Loucy (cell line): ENCODE measurements around the gene KCTD13.

Source experiments
- H2AFZ ChIP-seq: fragments of 200-600 bp; sonication (generic); 2 replicates; pipeline ENCODE4 v1.6.0; 2016; ENCODE audit warnings: antibody characterized with exemption, mild to moderate bottlenecking, low read length, moderate library complexity
- H3F3A ChIP-seq: fragments of 200-600 bp; 2 replicates; pipeline ENCODE4 v1.6.0; 2016; ENCODE audit warnings: antibody characterized with exemption, low read depth, mild to moderate bottlenecking
- H3K27me3 ChIP-seq: fragments of 200-600 bp; sonication (generic); 2 replicates; pipeline ENCODE4 v1.6.1; 2014; ENCODE audit warnings: low read length, mild to moderate bottlenecking; ENCODE audit not compliant: insufficient read depth, poor library complexity, severe bottlenecking
- H3K36me3 ChIP-seq: fragments of 200-600 bp; sonication (generic); 2 replicates; pipeline ENCODE4 v1.6.1; 2016; ENCODE audit warnings: low read length; ENCODE audit not compliant: insufficient read depth
- H3K4me1 ChIP-seq: fragments of 200-600 bp; sonication (generic); 2 replicates; pipeline ENCODE4 v1.5.1; 2014; ENCODE audit warnings: low read length, mild to moderate bottlenecking; ENCODE audit not compliant: insufficient read depth, poor library complexity, severe bottlenecking
- H3K4me2 ChIP-seq: fragments of 200-600 bp; sonication (generic); 2 replicates; pipeline ENCODE4 v1.6.0; 2014; ENCODE audit warnings: antibody characterized with exemption, low read length, low read depth, mild to moderate bottlenecking; ENCODE audit not compliant: poor library complexity, severe bottlenecking
- H3K4me3 ChIP-seq: fragments of 200-600 bp; sonication (generic); 2 replicates; pipeline ENCODE4 v1.5.1; 2014; ENCODE audit warnings: low read length, mild to moderate bottlenecking, mixed read lengths; ENCODE audit not compliant: poor library complexity, severe bottlenecking
- H3K79me2 ChIP-seq: fragments of 200-600 bp; sonication (generic); 2 replicates; pipeline ENCODE4 v1.6.1; 2014; ENCODE audit warnings: low read length; ENCODE audit not compliant: insufficient read depth
- H3K9ac ChIP-seq: fragments of 200-600 bp; sonication (generic); 2 replicates; pipeline ENCODE4 v1.6.0; 2014; ENCODE audit warnings: mild to moderate bottlenecking, low read depth, low read length, moderate library complexity; ENCODE audit not compliant: poor library complexity, severe bottlenecking
- H3K9me2 ChIP-seq: fragments of 200-600 bp; sonication (generic); replicated peaks from 2 replicates; pipeline ENCODE4 v1.6.1; 2016; ENCODE audit warnings: low read depth, low read length, mixed read lengths
- H3K9me3 ChIP-seq: fragments of 200-600 bp; sonication (generic); 2 replicates; pipeline ENCODE4 v1.6.1; 2014; ENCODE audit warnings: mild to moderate bottlenecking, antibody characterized with exemption, low read length, low read depth; ENCODE audit not compliant: insufficient read depth
- H4K20me1 ChIP-seq: fragments of 200-600 bp; sonication (generic); 2 replicates; pipeline ENCODE4 v1.6.0; 2014; ENCODE audit warnings: antibody characterized with exemption, low read length, mild to moderate bottlenecking; ENCODE audit not compliant: insufficient read depth, poor library complexity, severe bottlenecking
- EZH2phosphoT487 ChIP-seq: fragments of 200-600 bp; IDR thresholded peaks from 2 replicates; pipeline ENCODE4 v1.6.1; 2018; ENCODE audit warnings: antibody characterized with exemption, mild to moderate bottlenecking, moderate library complexity, borderline replicate concordance
- TF ChIP-seq, protein P1 (sequence below): fragments of 200-600 bp; sonication (generic); conservative IDR thresholded peaks from 2 replicates; pipeline ENCODE4 v1.5.1; 2014; ENCODE audit warnings: mild to moderate bottlenecking, antibody characterized with exemption, low read length

Gene KCTD13

DNA sequence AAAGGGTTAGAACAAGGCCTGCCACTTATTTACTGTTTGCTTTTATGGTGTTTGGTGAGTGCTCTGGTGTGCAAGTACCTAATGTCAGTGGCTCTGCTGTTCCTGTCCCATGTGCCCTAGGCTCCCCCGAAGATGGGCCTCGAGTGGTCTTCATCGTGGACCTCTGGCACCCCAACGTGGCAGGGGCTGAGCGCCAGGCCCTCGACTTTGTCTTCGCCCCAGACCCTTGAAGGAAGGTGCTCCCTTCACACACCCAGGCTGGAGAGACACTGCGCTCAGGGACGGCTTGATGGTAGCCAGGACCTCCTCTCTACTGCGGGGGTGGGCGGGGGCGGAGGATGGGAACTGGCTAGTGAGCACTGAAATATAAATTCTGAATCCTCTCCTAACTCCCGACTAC lies 20.4 kb downstream of the KCTD13 start:
- Histone ChIP-seq H2AFZ (no peak overlapping the region), H3K9me3 (no peaks in the 10 kb centered on the region), H3K4me2 (no peak overlapping the region), H3K4me1 (peaks cover under 1% of the 10 kb centered on the region), H3K36me3 (no peaks in the 10 kb centered on the region), H3F3A (no peaks in the 10 kb centered on the region), H4K20me1 (no peaks in the 10 kb centered on the region), H3K27me3 (no peaks in the 10 kb centered on the region), H3K4me3 (no peak overlapping the region), H3K9ac (no peak overlapping the region), H3K9me2 (no peaks in the 10 kb centered on the region), H3K79me2 (no peaks in the 10 kb centered on the region)
- no peak for TF ChIP-seq EZH2phosphoT487
- TF ChIP-seq, protein P1, sequence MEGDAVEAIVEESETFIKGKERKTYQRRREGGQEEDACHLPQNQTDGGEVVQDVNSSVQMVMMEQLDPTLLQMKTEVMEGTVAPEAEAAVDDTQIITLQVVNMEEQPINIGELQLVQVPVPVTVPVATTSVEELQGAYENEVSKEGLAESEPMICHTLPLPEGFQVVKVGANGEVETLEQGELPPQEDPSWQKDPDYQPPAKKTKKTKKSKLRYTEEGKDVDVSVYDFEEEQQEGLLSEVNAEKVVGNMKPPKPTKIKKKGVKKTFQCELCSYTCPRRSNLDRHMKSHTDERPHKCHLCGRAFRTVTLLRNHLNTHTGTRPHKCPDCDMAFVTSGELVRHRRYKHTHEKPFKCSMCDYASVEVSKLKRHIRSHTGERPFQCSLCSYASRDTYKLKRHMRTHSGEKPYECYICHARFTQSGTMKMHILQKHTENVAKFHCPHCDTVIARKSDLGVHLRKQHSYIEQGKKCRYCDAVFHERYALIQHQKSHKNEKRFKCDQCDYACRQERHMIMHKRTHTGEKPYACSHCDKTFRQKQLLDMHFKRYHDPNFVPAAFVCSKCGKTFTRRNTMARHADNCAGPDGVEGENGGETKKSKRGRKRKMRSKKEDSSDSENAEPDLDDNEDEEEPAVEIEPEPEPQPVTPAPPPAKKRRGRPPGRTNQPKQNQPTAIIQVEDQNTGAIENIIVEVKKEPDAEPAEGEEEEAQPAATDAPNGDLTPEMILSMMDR, result no peak

DNA sequence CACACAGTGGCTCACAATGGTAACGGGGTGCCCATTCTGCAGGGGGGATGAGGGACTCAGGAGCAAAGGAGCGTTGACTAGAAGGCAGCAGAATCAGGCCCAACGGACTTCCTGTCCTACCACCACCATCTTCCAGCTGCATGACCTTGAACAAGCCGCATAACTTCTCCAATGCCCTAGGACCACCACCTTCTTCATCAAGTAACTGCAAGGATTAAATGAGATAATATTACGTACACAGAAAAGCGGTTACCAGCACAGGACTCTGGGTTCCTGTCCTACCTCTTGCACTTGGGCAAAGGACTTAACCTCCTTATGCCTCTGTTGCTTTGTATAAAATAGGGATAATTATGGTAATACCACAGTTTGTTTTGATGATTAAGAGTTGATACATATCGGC lies 21.1 kb downstream of the KCTD13 start:
- H3K27me3 ChIP-seq, result no peaks in the 10 kb centered on the region
- H3K9me2 ChIP-seq, result no peaks in the 10 kb centered on the region
- no peaks in the 10 kb centered on the region for H3K9me3 ChIP-seq
- no peak overlapping the region for H3K4me3 ChIP-seq
- no peaks in the 10 kb centered on the region for H3K36me3 ChIP-seq
- H2AFZ ChIP-seq, result no peak overlapping the region
- peaks cover 4% of the 10 kb centered on the region for H3K4me1 ChIP-seq
- H3K4me2 ChIP-seq, result no peak overlapping the region
- peaks cover 6% of the 10 kb centered on the region for H4K20me1 ChIP-seq
- TF ChIP-seq, protein P1, result no peak
- no peak for TF ChIP-seq EZH2phosphoT487
- no peaks in the 10 kb centered on the region for H3F3A ChIP-seq
- H3K79me2 ChIP-seq, result no peaks in the 10 kb centered on the region
- H3K9ac ChIP-seq, result no peak overlapping the region

DNA sequence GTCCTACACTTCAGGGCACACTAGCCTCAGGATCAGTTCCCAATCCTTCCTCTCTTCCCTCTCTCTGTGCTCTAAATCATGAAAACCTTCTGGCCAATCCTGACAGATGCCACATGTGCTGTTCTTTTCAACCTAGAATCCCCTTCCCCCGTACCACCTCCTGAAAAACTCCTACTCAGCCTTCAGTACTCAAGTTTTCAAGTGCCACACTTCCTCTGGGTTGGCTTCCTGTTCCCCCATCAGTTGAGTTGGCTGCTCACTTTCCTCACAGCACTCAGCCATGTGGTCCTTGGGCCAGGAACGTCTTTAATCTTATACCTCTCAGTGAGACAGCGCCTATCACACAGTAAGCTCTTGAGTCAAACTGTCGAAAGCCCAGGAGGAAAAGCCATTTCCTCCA lies 22.4 kb downstream of the KCTD13 start:
- Histone ChIP-seq H4K20me1 (peaks cover 9% of the 10 kb centered on the region), H3K4me1 (peaks cover 13% of the 10 kb centered on the region), H3K79me2 (no peaks in the 10 kb centered on the region), H3K36me3 (no peaks in the 10 kb centered on the region), H3K4me2 (no peak overlapping the region), H3K27me3 (no peaks in the 10 kb centered on the region), H3K9me2 (no peaks in the 10 kb centered on the region), H3K4me3 (no peak overlapping the region), H3K9ac (no peak overlapping the region), H2AFZ (no peak overlapping the region), H3F3A (no peaks in the 10 kb centered on the region), H3K9me3 (no peaks in the 10 kb centered on the region)
- TF ChIP-seq, protein P1, result no peak
- TF ChIP-seq EZH2phosphoT487, result no peak
